Measurements from ENCODE around the gene DCAF10. TPM values are rescaled to one million over a fixed set of nuclear protein-coding genes. Genes with fewer than 3 reads are reported as not detected.
"Not testable (repeated sequence)": the region's sequence is repeated elsewhere in the genome, so short reads cannot be mapped to it uniquely, and the experiment has no call there.

DCAF10 gene
- total RNA-seq, 1 experiment from 2014 or later: 32.4 TPM

DNA sequence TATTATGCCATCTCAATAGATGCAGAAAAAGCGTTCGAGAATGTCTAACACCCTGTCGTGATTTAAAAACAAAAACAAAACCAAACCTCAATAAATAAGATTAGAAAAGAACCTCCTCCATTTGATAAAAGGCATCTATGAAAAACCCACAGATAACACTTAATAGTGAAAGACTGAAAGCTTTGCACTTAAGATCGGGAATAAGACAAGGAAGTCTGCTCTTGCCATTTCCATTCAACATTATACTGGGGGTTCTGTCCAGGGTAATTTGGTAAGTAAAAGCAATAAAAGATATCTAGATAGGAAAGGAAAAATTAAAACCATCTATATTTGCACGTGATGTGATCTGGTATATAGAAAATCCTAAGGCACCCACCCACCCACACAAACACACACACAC is 8.5 kb upstream of the DCAF10 start:
- DNase-seq (ENCODE audit: low spot score): no peak

DNA sequence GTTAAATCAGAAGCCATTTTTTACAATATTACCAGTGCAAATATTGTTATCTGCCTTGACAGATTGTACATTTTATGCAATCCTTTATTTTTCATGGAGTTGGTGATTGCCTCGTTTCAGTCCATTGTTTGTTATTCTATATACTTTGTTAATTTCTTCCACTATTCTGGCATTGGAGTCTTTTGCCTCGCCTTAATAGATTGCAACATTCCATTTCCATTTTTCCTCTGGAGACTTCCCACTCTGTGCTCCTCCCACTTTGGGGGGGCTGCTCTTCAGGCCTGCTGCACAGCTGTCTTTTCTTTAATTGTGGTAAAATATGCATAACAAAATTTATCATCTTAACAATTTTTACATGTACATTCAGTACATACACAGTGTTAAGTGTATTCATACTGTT is 4.4 kb upstream of the DCAF10 start:
- DNase-seq (ENCODE audit: low spot score): no peak

DNA sequence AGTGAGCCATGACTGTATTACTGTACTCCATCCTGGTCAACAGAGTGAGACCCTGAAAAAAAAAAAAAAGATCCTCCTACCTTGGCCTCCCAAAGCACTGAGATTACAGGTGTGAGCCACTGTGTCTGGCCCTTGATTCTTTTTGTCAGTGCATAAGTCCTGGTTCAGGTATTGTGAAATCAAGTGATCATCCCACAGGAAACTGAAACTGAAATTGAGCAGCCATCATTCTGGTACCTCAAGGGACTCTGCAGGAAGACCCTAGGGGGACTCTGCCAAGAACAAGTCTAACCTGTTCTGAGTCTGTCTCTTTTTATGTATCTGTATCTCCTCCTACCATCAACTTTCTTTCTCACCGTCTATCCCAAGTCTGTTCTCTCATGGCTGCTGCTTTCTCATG is 1.9 kb upstream of the DCAF10 start:
- DNase-seq (ENCODE audit: low spot score): no peak

DNA sequence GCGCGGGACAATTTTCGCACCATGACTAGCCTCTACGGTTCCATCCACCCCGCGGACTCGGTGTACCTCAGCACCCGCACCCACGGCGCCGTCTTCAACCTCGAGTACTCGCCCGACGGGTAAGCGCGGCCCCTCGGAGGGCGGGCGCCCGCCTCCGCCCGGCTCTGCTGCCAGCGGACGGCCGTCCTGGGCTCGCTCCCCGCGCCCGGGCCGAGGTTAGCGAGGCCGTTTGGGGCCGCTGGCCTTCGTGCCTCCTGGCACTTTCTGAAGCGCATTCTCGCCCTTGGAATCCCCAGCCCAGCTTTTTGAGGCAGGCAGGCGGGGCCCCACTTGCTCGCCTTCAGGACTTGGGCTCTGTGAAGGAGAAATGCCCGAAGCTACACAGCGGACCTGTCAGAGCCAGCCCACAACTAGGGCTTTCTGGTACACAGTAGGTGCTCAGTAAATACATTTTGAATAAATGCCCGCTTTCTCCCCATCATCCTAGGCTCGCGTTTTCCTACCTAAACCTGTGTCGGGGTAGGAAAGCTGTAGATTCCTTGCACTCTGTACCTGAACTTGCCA is 772 bp downstream of the DCAF10 start:
- no peak for DNase-seq (ENCODE audit: low spot score)

DNA sequence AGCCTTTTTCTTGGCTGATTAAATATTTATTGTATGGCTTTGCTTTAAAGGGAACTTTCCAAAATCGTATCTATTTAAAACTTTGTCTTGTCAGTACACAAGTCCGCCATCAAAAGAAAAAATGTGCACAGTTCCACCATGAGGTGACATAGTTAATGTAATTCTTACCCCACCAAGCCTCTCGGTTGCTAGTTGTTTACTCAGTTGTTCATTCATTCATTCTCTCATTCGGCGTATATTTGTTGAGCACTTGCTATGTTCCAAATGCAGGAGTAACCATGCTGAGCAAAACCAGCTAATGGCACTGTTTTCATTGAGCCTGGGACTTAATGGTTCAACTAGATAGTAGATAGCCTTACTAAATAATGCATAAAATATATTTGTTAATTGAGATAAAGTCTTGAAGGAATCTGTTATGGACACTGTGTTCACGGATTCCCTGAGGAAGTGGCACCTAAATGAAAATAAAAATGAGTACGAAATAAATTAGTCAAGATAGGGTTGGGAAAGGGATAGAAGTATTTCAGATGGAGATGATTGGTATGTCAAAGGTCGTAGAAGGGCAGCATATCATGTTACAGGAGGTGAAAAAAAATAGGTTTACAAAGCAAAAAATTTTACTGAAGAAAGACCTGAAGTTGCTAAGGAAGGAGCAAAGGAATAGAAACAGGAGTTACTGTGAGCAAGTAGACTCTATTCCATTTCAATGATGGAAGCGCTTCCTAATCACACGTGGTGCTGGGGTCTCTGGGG is 1.5 kb downstream of the DCAF10 start:
- DNase-seq (ENCODE audit: low spot score): no peak

DNA sequence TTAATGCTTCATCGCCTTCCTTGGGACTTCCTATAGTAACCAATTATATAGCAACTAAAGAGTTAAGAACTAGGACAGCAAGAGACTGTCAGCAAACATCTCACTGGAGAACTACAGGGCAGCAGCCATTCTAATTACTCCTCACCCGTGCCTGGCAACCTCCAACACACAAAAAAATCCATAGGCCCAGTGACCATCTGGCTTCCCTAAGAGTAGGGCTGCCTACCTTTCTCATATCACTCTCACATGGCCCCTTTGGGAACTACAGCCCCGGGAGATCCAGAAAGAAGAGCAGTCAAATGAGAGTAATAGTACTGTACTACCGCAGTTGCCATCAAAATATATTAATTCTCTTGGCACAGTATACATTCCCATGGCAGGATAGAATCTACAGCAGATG is 5.7 kb downstream of the DCAF10 start:
- DNase-seq (ENCODE audit: low spot score): no peak

DNA sequence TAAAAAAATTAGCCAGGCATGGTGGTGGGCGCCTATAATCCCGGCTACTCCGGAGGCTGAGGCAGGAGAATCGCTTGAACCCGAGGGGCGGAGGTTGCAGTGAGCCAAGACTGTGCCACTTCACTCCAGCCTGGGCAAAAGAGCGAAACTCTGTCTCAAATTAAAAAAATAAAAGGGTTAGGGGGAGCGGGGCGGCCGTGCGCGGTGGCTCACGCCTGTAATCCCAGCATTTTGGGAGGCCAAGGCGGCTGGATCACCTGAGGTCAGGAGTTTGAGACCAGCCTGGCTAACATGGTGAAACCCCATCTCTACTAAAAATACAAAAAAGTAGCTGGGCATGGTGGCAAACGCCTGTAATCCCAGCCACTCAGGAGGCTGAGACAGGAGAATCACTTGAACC is 9.1 kb downstream of the DCAF10 start:
- DNase-seq (ENCODE audit: low spot score): not testable (repeated sequence)

DNA sequence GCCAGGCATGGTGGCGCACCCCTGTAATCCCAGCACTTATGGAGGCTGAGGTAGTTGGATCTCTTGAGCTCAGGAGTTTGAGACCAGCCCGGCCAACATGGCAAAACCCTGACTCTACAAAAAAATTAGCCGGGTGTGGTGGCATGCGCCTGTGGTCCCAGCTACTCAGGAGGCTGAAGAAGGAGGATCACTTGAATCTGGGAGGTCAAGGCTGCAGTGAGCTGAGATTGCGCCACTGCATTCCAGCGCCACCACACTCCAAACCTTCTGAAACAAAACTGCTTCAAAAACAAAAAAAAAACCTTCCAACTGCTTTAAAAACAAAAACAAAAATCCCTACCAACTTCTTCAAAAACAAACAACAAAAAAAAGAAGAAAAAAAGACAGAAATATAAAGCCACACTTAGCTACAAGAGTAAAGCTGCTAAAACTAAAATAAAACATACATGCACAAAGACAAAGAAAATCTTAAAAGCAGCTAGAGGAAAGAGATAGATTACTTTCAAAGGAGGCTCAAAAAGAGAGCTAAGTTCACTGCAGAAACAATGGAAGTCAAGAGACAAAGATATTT is 11.4 kb downstream of the DCAF10 start:
- no peak for DNase-seq (ENCODE audit: low spot score)

DNA sequence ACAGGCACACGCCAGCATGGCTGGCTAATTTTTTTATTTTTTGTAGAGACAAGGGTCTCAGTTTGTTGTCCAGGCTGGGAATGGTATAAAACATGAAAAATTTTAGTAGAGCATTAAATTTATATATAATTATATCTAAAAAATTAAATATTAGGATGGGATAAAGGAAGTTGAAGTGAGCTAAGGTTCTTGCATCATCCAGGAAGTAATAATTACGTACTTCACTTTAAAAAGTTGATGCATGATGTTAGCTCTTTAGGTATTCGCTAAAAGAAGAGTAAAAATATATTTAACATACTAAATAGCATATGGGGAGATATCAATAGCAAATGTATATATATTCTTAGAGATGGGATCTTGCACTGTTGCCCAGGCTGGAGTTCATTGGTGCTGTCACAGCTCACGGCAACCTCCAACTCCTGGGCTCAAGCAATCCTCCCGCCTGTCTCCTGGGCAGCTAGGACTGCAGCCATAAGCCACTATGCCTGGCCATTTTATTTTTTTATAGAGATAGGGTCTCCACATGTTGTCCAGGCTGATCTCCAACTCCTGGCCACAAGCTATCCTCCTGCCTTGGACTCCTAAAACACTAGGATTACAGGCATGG is 12.3 kb downstream of the DCAF10 start:
- no peak for DNase-seq (ENCODE audit: low spot score)

DNA sequence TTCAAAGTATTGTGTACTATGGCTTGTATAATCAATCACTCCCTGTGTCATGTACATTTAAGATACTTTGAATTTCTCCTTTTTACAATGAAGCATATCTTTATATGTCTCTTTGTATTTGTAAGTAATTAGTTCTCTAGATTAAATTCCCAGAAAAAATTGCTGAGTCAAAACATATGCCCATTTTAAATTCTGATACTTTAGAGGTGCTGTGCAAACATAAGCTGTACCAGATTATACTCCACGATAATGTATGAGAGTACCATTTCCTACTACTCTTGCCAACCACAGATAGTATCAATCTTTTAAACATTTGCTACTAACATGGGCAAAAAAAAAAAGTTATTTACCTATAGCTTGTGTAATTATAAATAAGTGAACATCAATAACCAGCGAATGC is 18.3 kb downstream of the DCAF10 start:
- DNase-seq (ENCODE audit: low spot score): no peak

DNA sequence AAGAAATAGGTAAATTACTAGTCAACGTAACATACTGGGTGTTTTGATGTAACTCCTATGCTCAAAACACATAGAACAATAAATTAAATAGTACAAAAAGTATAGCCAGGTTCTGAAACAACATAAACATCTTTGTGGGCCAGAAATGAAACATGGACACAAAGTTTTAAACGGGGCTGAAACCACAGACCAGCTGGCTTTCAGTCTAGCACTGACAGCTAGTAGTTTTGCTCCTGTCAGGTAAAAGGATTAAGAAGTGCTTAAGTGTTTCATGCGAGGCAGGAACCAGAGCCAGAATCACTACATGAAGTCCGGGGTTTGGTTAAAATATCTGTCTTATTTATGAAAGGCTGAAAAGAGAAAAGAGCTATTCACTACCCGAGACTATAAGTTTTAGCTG is 19.5 kb downstream of the DCAF10 start:
- no peak for DNase-seq (ENCODE audit: low spot score)

DNA sequence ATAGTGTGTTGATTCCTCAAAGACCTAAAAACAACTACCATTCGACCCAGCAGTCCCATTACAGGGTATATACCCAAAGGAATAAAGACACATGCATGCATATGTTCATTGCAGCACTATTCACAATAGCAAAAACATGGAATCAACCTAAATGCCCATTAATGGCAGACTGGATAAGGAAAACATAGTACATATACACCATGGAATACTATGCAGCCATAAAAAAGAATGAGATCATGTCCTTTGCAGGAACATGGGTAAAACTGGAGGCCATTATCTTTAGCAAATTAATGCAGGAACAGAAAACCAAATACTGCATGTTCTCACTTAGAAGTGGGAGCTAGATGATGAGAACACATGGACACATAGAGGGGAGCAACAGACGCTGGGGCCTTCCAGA is 24.6 kb downstream of the DCAF10 start:
- DNase-seq (ENCODE audit: low spot score): not testable (repeated sequence)

DNA sequence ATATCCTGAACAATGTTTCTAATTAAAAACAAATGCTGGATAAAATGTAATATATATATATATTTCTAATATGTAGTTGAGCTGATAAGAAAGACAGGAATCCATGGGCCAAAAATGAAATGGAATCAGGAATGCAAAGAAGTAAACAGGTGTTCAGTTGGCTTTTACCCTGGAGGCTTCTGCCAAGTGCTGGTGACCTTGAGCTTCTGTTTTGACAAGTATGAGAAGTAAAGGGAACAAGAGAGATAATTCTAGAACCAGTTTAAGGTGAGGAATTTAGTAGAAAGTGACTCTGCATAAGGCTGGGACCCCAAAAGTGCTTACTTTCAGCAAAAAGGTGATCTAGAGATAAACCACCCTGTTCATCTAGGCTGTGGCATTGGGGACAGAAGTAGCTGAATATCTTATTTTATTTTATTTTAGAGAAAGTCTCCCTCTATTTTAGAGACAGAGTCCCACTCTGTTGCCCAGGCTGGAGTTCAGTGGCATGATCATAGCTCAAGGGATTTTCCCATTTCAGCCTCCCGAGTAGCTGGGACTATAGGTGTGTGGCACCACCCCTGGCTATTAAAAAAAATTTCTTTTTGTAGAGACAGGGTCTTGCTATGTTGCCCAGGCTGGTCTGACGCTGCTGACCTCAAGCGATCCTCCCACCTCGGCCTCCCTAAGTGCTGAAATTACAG is 27.0 kb downstream of the DCAF10 start:
- no peak for DNase-seq (ENCODE audit: low spot score)

DNA sequence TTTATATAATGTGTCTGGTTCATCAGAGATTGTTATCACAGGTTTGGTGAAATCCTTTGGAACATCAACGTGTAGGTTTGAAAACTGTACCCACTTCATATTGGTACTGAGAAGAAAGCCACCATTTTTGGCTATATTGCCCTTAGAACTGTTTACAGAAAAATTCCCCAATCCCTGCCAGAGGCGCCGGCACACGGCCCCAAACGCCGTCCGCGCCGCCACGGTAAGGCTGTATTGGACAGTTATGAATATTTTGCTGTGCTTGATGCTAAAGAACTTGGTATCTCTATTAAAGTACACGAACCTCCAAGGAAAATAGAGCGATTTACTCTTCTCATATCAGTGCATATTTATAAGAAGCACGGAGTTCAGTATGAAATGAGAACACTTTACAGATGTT is 35.2 kb downstream of the DCAF10 start:
- no peak for DNase-seq (ENCODE audit: low spot score)

DNA sequence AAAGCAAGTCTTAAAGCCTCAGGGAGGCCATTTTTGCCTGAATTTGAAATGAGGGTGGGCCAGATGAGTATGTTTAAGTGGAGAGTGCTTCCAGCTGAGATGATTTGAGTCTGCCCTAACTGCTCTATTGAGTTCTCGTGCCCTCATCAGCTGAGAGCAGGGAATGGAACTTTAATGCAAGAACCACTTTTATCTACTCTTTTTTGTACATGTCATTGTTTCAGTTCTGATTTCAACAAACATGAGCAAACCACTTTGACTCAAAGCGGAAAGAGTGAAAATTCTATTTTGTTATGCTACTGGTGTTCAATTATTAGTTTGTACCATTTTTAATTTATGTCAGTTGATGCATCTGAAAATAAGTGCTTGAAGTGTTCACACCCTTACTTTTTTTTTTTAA is 35.8 kb downstream of the DCAF10 start:
- no peak for DNase-seq (ENCODE audit: low spot score)

DNA sequence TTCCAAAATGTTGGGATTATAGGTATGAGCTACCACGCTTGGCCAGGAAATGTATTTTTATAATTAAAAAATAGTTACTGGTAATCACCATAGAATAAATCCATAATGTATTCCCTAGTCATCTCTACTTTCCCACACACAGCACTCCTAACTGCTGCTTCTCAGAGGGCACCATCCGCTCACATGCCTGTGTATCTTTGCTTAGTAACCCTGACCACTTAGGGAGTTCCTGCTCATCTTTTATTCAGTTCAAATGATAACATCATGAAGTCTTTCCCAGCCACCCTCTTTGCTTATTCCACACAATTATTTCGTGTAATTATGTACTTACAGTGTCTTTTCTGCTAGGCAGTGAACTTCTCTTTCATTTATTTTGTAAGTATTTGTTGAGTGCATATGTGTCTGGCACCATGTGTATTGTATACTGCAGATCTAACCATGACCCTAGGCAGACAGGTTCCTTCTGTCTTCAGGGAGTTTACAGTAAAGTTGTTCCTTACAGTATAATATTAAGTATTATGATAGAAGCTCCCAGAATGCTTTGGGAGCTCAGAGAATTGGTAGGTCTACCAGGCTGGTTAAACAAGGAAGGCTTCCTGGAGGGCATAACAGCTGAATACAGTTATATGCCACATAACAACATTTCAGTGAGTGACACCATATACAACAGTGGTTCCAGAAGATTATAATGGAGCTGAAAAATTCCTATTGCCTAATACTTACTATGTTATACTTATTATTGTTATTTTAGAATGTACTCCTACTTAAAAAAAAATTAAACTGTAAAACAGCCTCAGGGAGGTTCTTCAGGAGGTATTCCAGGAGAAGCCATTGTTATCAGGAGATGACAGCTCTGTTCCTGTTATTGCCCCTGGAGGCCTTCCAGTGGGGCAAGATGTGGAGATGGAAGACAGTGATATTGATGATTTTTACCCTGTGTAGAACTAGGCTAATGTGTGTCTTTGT is 39.2 kb downstream of the DCAF10 start:
- DNase-seq (ENCODE audit: low spot score): no peak

DNA sequence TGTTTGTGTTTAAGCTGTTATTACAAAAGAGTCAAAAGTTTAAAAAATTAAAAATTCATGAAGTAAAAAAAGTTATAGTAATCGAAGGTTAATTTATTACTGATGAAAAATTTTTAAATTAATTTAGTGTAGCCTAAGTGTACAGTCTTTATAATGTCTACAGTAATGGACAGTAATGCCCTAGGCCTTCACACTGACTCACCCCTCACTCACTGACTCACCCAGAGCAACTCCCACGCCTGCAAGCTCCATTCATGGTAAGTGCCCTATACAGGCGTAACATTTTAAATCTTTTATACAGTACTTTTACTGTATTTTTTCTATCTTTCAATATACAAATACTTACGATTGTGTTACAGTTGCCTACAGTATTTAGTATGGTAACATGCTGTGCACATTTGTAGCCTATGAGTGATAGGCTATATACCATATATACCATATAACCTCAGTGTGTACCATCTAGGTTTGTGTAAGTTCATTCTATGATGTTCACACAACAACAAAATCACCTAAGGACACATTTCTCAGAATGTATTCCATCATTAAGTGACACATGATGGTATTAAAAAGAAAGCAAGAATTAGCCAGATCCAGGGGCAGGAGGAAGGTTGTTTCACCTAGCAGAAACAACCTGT is 40.1 kb downstream of the DCAF10 start:
- DNase-seq (ENCODE audit: low spot score): peak; percentile 31

DNA sequence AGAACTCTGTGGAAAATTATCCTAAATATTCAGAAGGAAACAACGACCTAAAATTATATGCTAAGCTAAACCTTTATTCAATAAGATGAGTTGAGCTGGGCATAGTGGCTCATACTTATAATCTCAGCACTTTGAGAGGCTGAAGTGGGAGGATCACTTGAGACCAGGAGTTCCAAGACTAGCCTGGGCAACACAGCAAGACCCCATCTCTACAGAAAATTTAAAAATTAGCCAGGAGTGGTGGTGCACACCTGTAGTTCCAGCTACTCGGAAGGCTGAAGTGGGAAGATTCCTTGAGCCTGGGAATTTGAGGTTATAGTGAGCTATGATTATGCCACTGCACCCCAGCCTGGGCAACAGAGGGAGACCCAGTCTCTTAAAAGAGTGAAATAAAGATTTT is 51.6 kb downstream of the DCAF10 start:
- DNase-seq (ENCODE audit: low spot score): no peak

DNA sequence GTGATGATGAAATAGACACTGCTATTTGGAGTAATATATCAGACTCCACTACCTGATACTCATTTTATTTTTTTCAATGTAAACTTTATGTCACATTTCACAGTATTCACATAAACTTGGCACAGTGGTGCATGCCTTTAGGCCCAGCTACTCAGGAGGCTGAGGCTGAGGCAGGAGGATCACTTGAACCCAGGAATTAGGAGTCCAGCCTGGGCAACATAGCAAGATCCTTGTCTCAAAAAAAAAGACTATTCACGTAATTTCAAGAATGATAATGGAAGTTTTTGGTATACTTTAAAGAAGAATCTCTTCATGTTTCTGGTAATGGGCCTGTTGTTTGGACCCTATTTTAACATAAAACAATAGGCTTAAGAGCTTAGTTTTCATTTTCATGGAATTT is 56.0 kb downstream of the DCAF10 start:
- no peak for DNase-seq (ENCODE audit: low spot score)

DNA sequence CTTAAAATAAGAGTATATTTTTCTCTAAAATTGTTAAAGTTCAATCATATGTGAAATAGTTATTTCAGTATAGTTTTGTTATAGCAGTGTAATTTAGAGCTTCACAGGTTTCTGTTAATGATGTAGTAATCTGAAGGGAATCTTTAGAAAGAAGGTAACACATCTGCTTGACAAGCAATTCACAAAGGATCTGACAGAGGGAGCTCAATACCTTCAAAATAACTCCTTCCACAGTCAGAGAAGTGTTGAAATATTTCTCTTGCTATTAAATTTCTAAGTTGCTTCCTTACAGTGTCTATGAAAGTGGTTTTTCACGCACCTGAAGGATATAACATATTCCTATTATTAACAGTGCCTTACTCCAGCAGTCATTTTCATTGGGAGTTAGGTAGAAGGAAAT is 58.4 kb downstream of the DCAF10 start:
- DNase-seq (ENCODE audit: low spot score): no peak

DNA sequence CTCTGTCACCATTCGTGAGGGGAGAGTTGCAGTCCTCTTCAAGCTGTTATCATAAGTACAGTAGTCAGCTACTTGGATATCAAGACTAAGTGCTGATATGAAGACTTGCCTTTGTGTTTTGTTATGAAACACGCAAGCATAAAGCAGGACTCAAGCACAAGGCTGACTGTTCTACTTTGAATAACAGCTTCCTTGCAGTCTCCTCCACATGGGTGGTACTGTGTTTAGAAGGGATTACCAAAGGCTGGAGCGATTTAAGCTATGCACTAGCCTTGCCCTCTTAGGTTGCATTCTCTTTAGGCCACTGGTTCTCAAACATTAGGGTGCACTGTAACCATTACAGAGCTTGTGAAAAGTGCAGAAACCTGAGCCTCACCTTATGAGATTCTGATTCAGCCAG is 61.9 kb downstream of the DCAF10 start:
- DNase-seq (ENCODE audit: low spot score): no peak

Data from H4 (cell line).